Stimulated activated CD4-positive, alpha-beta T cell treated with anti-CD3 and anti-CD28 coated beads, Interleukin-15, amount 100 ng/mL, for 48 hours (primary cell): ENCODE data around the gene AP5Z1.
A peak's percentile ranks its signal among the peaks of the same experiment; 100 is the strongest.

Source experiments
- DNase-seq, 2 donors: peaks; one replicate each; pipeline ENCODE4 v3.0.0-alpha.2; 2020; ENCODE audit warnings: low read depth in 2 of 2

AP5Z1 gene

DNA sequence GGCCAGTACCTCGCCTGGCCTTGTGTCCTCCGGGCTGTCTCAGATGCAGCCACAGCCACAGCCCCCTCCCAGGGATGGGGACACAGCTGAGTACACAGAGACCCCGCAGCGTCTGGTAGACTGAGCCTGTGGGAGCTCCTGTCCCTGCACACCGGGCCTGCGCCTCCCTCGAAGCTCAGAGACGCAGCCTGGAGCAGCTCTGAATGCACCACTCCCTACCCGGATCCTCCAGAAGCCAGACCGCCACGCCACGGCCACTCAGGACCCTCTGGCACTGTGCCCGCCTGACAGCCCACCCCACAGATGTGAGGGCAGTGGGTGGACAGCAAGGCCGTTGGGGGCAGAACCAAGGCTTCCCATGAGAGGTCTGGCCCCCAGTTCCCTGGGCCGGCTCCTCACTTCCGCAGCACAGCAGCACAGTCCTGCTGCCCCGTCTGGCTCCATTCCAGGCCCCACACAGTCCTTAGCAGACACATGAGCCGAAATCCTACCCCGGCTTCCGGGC is 45.6 kb downstream of the AP5Z1 start:
- no peak for DNase-seq

DNA sequence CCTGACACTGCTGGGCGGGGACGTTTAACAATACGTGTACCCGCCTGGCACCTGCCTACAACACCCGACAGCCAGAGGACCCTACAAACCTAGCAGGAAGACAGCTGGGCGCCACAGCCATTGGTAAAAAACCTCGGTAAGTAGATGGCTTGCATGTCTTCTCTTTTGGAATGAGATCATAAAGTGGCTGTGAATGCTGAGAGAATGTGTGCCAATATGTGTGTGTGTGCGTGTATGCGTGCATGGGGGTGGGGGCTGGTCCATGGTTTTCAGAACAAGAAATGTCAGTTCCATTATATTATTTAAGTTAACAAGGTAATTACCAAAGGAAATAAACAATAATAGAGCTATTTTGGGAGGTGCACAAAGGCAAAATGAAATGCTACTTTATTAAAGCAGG is 47.3 kb downstream of the AP5Z1 start:
- DNase-seq = no peak

DNA sequence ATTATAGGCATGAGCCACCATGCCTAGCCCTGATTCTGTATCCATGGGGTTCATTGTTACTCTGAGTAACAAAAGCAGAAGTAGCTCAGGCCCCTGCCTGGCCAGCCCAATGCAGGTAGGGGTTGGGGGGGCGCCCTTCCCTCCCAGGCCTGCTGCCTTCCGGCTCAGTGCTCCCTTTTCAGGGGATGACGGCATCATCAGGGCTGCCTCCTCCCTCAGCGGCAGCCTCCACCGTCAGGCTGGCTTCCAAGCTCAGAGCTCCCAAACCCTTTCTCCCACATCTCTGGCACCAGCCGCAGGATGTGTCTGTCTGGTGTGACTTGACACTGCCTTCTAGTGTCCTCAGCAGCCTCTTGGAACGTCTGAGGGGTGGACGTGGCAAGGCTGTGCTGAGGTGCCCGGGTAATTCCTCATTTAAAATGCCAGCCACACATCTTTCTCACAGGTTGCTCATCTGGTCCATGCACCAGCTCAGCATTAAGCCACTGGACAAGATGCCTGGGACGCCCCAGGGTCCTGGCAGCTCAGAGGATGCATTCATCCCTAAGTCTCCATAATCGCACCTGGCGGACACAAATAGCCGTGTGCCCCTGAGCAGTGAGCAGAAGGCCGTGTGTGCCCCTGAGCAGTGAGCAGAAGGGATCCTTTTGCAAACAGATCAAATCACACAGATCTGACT is 48.2 kb downstream of the AP5Z1 start:
- no peak for DNase-seq

DNA sequence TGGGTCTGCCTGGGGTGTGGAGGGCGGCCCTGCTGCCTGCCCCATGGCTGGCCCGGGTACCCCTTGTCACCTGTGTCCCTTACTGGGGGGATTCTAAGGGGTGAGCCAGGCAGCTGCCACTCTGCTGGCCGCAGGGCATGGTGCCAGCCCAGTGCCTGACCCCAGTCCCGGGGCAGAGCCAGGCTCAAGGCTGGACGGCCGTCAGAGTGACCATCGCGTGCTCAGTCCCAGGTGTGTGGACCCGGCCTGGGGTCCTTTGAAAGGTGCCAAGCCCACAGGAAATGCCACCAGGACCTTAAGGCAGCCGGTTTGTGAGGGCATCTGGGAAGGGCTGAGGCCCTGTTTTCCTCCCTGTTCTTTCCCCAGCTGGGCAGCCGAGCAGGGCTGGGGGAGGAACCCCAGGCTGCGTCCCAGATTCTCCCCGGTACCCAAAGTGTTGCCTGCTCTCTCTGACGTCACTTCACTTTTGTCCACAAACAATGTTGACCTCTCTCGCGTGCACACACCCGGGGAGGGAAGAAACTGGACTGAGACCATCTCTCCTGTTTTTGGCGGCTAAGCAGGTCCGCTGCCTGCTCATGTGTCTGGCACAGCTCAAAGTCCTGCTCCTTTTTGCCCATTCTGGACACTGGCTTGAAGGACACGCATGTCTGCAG is 48.8 kb downstream of the AP5Z1 start:
- DNase-seq = no peak

DNA sequence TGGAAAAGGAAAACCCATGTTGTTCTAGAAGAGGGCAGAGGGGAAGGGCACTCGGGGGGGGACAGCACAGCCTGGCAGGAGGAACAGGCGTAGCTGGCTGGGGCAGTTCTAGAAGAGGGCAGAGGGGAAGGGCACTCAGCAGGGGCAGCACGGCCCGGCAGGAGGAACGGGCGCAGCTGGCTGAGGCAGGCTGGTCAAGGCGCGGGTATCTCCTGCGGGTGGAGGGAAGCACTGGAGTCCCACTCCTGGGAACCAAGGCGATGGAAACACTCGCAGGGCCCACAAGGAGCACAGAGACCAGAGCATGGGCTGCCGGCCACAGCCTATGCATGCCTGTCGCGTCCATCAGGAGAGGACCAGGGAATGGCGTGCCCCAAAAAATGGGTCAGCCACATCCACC is 49.7 kb downstream of the AP5Z1 start:
- DNase-seq = no peak

DNA sequence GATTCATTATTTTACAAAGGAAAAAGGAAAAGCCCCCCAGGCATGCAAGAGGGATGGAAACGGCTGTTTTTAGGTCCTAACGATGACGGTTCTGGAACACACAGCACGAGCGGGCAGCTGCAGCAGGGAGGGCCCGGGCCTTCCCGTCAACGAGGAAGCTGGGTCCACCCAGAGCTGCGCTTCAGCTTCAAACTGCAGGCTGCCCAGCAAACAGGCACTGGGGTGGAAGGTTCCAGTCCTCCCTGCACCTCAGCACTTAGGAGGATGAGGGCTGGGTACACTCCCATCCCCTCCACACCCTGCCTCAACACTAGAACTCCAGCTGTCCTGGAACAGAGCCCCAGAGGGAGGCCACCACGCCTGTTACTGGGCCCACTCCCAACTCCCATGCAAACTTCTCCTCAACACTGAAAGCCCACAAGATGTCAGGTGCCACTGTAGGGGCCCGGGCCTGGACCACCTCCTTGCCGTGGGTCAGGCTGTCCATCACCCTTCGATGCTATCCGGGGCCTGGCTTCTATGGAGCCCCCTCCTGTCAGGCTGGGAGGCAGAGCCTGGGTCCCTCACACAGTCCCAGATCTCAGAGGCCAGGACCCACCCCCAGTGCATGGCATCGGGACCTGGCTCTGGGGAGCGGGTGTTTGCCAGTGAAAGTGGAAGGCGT is 53.4 kb downstream of the AP5Z1 start:
- DNase-seq = no peak

DNA sequence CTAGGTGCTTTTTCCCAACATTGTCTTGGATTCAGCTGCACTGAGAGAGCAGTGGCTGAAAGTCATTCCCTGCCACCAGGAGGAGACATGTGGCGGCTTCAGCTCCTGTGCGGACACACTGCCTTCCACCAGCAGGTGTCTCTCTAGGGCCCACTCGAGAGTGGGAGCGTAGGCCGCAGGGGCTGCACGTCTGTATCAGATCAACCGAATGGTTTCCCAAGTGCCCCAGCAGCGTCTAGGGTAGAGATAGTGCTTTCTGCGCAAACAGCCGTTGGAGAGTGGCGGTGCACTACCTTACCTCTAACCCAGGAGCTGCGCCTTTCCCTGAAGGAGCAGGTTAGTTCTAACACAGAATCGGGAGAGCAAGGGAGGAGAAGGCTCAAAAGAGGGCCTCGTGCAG is 54.8 kb downstream of the AP5Z1 start:
- DNase-seq = peak; percentile 41 to 55

DNA sequence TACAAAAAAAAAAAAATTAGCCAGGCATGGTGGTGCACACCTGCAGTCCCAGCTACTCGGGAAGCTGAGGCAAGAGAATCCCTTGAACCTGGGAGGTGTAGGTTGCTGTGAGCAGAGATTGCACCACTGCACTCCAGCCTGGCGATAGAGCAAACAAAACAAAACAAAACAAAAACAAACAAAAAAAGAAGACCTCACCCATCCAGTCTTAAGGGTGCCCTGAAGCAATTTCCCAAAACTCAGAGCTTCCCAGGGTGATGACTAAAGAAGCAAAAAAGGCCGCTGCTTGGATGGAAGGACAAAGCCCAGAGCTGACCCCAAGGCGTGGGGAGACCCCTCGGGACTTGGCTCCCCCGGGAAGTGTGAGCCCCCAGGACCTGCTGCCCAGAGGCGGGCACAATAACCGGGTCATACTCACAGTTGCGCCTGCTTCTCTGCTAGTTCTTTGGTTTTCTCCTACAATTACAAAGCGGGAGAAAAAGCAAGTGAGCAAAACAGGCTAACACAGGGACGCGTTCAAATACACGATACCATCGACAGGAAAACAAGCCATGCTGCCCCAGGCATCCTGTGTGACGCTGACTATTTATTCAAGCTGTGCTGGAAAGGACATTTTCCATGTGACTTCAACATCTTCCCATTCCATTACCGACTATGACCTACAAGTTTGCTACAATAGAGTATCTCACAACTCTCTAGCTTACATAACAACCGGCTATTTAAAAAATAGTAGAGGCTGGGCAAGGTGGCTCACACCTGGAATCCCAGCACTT is 56.5 kb downstream of the AP5Z1 start:
- no peak for DNase-seq

DNA sequence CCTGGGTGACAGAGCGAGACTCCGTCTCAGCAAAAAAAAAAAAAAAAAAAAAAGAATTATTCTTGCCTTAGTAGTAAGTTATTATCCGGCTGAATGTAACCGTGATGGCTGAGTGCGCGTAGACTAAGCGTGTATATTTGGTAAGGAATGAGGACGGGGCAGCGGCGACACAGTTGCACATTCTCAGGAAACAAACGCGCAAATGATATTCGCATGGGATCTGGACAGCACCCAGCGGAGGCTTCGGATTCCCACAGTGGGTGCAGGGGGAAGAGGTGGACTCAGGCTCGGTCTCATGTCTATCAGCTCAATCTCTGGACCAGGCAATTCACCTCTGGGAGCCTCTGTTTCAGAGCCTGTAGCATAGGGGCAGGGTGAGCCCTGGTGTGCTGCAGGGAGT is 57.3 kb downstream of the AP5Z1 start:
- no peak for DNase-seq

DNA sequence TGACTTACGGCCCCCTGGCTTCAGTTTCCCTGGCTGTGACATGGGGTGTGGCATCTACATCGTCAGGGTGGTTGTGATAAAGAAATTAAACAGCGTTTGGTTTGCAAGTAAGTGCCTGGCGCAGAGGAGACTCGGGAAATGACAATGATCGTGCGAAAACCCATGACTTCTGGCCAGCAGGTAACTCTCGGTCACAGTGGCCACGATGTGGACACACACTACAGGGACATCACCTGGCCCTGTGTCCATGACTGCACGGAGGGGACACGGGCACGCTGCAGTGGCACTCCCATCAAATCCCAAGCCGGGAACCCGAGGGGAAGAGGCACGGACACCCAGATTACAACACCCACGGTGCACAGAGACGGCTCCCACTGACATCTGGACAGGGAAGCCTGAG is 57.8 kb downstream of the AP5Z1 start:
- DNase-seq = no peak

DNA sequence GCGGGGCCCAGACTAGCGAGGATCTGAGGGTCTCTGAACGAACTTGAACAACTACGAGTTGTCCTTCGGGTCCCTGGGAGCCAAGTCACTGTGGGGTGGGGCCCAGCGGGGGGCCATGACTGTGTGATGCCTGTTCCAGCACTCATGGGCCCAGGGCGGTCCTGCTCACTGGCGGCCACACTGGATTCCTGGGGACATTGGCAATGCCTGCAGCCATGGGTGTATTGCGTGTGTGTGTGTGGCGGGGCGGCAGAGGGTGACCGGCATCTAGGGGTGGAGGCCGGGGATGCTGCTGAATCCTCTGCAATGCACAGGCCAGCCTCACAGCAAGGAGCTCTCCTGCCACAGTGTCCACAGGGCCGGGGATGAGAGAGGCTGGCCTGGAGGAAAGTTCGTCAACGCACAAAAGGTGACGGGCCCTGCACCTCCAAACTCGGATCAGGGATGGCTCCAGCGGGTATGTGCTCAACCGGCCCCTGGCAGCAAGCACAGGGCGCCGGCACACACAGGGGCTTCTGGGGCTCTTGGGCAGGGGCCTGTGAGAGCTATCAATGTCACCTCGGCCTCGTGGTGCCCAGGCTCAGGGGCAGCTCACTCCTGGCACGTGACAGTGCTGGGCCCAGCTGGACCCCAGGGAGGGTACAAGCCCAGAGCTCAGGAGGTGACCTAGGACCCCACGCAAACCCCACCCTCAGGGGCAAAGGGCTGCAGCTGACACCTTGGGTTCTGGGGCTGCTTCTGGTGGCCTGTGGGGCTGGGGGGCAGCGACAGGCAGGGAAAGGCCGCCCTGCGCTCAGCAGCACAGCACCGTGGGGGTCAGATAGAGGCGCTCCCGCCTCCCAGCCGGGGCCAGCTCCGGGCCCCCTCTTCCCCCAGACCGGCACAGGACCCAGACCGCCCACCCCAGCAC is 58.5 kb downstream of the AP5Z1 start:
- DNase-seq = no peak

DNA sequence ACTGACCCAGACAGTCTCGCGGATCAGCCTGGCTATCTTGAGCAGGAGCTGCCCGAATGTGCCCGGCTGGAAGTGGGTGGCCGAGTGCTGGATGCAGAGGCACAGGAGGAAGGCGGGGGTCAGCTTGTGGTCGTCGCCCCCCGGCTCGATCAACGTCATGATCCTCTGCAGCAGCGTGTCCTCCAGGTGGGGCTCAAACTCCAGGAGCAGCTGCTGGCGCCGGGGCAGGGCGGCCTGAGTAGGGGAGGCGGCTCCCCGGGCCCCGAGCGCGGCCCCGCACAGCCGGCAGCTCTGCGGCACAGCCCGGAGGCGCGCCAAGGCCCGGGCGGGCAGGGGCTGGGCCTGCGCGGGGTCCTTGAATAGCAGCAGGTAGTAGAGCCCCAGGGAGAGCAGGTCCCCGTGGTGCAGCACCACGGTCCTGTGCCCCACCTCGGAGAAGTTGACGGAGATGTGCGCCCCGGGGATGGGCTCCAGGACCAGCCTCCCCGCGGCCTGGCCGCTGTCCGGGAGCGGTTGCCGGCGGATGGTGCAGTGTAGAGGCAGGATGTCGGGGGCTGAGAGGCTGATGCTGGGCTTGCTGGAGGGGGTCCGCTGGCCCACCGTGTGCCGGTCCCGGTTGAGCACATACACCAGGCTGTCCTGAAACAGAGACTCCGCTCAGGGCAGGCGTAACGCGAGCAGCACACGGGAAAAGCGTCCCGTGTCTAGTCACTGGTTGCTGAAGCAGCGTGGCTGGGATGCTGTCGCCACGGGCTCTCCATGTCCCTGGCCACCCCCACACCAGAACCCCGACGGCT is 59.4 kb downstream of the AP5Z1 start:
- no peak for DNase-seq

DNA sequence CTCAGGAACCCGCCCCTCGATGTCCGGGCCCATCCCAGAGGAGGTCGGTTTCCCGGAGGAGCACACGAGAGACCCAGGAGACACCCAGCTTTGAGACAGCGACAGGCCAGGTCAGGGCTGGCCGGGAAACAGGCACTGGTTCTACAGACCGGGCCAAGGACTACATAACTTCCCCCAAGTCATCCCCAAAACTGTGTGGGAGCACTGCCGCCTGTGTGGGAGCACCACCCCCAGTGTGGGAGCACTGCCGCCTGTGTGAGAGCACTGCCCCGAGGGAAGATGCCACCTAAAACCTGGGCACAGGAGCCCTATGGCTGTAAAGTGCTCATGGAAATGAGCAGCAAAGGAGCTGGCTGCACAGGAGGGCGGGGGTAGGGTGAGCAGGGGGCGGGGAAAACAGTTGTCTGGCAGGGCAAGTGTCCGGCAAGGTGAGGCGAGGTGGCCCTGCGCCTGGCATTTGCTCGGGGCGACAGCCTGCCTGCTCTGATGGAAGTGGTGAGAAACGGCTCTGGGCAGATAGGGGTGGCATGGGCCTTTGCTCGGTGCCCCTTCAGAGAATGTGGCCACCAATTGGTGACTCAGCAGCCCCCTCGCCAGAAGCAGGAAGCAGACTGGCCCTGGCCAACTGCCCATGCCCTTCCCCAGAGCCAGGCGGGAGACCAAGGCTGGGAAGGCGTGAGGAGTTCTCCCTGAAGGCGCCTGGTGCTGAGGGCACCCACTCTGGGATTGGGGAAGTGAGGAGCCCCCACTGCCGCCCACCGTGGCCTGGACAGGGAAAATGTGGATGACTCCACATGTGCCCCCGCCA is 60.2 kb downstream of the AP5Z1 start:
- DNase-seq = no peak

DNA sequence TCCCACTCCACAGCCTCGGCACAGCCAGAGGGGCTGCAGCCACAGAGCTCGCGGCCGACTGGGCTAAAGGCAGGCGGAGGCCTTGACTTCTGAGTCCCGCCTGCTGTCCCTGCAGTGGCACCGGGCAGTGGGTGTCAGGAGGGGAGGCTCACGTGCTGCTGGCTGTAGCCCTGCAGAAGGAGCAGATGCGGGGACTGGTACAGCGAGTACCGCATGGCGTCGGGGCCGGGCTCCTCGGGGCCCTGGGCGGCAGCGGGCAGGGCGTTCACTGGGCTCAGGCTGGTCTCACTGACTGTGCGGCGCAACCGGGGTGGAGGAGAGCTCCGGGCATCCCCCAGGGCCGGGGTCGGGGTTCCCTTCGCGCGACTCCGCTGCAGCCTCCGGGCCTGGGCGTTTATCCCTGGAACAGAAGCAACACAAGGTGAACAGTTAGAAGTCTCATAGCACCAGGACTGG is 60.8 kb downstream of the AP5Z1 start:
- no peak for DNase-seq

DNA sequence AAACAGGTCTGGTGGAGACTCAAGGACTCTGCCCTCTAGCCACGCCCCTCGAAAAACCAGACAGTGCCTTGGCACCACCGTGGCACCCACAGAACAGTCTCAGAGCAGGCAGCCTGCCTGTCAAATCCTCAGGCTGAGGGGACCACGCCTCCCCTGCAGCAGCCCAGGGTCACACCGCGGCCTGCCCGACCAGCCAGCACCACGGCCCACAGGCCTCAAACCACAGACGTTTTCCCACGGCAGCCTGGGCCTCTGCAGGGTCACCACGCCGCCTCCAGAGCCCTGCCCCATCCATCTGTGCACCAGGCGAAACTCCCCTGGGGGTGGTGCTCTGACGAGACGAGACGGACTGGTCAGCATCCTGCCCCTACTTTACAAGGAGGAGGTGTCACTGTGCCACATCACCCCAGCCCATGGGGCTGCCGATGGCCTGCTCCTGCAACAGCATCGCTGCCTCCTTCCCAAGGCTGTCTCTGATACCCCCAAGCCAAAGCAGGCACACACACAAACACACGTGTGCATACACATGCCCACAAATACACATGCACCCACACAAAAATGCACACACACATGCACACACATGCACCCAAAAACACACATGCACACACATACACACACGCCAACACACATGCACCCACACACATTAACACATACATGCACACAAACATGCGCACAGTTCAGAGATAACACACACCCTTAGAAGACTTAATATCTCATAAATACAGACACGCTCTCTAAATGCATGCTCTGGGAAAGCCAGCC is 61.8 kb downstream of the AP5Z1 start:
- no peak for DNase-seq

DNA sequence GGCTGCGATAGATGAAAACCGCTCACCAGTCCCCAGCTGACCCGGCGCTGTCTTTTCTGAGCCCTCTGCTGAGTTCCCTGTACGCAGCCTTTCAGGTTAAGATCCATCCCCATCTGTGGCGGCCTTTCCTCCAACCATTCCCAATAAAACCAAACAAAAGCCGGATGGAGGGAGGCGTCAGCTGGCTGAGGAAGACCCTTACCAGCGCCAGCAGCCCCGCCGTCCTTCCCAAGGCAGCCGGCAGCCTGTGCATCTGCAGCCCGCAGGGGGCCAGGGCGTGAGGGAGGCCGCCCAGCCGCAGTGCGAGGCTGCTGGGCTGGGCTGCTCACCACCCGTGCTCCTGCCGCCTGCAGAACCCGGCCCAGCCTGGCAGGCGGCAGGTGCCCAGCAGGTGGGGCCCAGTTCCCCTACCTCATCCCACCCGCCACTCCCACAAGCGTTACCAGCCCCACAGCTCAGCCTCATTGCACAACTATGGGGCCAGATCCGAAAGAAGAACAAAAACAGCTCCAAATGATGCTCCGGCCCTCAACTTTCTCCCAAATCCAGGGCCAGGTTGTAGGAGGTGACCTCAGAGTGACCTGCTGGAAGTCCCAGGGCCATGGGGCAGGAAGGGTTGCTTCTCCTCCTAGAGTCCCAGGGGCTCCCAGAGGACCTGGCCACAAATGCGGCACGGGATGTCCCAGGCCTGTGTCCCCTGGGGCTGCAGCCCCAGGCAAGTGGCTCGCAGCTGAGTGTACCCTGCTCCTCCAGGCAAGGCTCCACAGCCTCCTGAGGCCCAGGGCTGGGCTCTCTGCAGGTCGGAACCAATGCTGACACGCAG is 62.6 kb downstream of the AP5Z1 start:
- no peak for DNase-seq

DNA sequence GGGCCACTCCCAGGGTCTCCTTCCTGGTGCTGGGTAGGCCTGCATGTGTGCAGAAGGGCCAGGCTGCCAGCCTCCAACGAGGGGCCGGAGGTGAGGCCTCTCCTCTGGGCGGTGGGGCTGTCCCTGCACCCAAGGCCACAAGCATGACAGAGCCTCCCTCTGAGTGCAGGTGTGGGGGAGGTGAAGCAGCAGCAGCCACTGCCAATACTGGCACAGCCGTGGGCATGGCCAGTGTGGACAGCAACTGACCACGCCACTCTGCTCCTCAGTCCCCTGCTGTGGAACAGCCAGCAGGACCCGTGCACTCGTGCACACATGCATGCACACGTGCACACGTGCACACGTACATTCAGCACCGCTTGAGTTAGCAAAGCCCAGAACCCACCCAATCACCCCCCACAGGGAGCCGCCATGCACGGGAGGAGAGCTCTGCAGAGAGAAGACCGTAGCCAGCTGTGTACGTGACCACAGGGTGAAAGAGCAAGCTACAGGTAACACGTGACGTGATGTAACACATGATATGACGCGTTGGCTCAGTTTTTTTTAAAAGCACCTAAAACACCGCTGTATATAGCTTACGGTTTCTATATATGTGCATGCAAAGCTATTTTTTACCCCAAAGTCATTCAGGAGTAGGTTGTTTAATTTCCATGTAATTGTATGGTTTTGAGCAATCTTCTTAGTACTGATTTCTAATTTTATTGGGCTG is 63.4 kb downstream of the AP5Z1 start:
- no peak for DNase-seq
